ENCODE data around the gene LRRC23.
"Not testable (repeated sequence)": the region's sequence is repeated elsewhere in the genome, so short reads cannot be mapped to it uniquely, and the experiment has no call there.

Gene LRRC23

DNA sequence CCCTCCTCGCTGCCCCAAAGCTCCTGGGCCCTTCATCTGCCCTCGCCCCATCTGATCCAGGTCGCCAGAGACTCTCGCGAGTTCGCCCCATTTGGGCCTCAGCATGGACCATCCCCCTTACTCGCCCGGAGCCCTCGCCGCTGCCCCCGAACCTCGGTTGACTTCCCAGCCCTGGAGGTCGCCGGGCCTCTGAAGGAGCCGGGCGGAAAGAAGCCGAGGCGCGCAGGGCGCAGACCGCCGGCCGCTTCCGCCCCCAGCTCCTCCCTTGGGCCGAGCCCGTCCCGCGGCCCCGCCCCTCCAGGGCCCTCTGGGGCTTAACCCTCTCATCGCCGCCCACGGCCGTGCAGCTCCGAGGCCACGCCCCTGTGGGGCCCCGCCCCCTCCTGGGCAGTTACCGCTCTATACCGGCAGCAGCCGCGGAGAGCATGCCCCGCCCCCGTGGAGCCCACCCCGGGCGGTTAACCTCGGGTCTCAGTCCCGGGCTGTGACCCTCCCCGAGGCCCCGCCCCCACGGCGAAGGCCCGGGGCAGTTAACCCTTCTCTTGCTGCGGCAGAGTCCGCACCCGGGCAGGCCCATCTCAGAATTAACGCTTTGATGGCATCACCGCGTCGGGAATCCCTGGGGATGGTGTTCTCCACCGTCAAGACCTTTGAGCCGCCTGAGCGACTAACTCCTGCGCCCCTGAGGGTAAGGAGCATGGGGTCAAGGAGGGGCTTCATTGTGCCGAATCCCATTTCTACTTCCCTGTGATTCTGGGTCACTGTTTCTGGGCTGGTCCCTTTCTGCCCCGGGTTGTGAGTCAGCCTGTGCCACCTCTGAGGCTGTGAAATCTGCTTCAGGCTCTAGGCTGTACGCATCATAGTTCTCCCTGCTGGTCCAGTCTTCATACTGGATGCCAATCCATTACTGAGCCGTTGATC, 31.3 kb upstream of the LRRC23 start, which contains the start of gene SPSB2:
SPSB2 (minus strand) TSS at position 210 of the 921 bp plus-strand sequence. CDS start 402 bp downstream, outside the sequence.
- peak; percentile 86 for DNase-seq

DNA sequence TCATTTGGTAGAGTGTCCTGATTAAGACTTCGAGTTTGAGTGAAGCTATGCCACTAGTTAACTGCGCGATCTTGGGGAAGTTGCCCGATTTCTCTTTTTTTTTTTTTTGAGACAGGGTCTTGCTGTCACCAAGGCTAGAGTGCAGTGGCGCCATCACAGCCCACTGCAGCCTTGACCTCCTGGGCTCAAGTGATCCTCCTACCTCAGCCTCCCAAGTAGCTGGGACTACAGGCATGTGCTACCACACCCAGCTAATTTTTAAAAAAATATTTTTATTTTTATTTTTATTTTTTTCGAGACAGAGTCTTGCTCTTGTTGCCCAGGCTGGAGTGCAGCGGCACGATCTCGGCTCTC, 30.6 kb upstream of the LRRC23 start:
- not testable (repeated sequence) for DNase-seq

- not testable (repeated sequence) for DNase-seq
Measured at GRCh38 chr12:6879824-6880223, 24.8 kb upstream of the LRRC23 start.

GRCh38 chr12:6883252-6883651, 21.4 kb upstream of the LRRC23 start:
- DNase-seq: no peak

DNA sequence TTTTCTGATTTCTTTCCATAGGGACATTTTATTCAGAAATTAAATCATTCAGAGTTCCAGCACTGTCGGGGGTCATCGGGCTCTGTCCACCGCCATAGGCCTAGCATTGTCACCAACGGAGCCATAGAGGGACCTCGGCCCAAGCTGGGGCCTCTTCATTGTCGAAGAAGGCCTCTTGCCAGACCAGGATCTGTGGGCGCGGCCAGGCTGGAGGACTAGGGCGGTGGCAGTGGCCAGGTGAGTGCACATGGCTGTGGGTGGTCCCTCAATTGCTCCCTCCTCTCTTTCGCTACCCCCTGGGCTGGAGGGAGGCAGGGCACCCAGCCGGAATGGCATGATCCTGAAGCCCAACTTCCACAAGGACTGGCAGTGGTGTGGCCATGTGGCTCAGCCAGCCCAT, 20.9 kb upstream of the LRRC23 start:
- no peak for DNase-seq

GRCh38 chr12:6884539-6884938, 20.1 kb upstream of the LRRC23 start:
- no peak for DNase-seq

DNA sequence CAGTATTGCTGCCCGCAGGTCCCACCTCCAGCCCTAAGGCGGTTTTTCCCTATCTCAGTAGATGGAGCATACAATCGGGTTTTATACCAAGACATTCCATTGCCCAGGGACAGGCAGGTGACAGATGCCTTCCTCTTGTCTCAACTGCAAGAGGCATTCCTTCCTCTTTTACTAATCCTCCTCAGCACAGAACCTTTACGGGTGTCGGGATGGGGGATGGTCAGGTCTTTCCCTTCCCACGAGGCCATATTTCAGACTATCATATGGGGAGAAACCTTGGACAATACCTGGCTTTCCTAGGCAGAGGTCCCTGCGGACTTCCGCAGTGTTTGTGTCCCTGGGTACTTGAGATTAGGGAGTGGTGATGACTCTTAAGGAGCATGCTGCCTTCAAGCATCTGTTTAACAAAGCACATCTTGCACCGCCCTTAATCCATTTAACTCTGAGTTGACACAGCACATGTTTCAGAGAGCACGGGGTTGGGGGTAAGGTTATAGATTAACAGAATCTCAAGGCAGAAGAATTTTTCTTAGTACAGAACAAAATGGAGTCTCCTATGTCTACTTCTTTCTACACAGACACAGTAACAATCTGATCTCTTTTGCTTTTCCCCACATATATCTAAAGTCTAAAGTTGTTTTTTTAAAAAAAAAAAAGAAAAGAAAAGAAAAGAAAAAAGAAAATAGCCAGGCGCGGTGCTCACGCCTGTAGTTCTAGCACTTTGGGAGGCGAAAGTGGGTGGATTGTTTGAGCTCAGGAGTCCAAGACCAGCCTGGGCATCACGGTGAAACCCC, 18.2 kb upstream of the LRRC23 start:
- not testable (repeated sequence) for DNase-seq

GRCh38 chr12:6887460-6887859, 17.2 kb upstream of the LRRC23 start:
- DNase-seq: no peak

DNA sequence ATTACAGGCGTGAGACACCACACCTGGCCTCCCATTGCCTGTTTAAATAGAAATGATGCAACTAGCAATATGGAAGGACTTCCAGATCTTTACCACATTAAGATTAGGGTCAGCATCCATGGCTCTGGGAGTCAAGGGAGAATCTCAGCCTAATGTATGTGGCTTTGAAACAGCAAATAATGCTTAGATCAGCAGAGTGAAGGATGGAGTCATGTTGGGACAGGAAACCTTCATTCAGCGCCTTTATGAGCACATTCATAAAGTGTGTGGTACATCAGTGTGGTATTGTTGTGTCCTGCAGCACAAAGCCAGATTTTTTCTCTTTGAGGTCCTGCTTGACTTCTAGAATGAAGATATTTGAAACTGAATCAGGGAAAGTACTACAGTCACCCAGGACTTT, 16.3 kb upstream of the LRRC23 start:
- DNase-seq: no peak

- not testable (repeated sequence) for DNase-seq
Measured at GRCh38 chr12:6888794-6889193, 15.8 kb upstream of the LRRC23 start.

GRCh38 chr12:6889775-6890573, 14.6 kb upstream of the LRRC23 start:
- not testable (repeated sequence) for DNase-seq

DNA sequence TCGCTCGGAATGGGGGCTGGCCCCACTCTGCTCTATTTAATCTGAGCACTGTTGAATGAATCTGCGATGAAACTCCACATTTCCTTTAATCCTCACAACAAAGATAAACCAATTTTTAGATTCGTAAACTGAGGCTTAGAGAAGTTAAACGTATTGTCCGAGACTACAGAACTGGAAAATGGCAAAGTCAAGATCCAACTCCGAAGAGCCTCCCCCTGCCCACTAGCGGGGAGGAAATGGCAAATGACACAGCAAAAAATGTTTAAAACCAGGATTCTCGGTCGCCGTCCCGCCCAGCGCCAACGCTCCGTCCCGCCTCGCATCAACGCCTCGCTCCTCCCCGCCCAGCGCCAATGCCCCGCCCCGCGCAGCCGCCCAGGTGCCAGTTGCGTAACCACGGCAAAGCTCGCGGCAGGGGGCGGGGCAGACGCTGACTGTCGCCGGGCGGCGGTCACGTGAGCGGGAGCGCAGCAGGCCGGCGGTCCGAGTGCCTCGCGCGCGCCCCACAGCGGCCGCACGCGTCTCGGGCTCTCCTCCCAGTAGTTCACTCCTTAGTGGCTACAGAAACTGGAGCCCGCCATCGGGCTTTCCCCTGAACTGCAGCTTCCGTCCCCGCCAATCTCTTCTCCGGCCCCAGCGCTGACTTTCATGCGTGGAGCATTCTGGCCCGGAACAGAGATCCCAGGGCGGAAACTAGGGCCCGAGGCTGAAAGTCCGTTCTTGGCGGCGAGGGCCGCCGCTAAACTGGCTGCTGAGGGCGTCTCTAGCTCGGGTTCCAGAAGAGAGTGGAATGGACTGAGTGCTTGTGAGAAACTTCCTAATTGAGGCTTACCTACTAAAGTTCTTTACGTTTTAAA, 13.6 kb upstream of the LRRC23 start:
- peak; percentile 94 for DNase-seq

DNA sequence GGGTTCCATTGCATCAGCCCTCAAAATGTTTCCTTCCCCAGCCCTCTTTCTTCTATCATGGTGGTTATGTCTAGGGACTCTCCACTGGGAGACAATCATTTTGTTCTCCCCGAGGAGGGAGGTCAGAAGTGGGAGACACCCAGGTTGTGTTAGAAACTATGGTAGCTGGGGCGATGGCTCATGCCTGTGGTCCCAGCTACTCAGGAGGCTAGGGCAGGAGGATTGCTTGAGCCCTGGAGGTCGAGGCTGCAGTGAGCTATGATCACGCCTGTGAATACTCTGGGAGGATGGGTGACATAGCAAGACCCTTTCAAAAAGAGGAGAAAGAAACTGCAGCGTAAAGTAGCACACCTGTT, 13.0 kb upstream of the LRRC23 start:
- no peak for DNase-seq

- not testable (repeated sequence) for DNase-seq
Measured at GRCh38 chr12:6892683-6893082, 11.9 kb upstream of the LRRC23 start.

DNA sequence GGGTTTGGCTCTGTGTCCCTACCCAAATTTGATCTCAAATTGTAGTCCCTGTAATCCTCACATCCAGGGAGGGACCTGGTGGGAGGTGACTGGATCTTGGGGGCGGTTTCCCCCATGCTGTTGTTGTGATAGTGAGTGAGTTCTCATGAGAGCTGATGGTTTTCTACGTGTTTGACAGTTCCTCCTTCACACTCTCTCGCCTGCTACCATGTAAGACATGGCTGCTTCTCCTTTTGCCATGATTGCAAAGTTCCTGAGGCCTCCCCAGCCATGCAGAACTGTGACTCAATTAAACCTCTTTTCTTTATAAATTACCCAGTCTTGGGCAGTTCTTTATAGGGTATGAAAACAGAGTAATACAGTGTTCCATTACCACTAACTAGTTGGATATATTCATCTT, 10.3 kb upstream of the LRRC23 start:
- DNase-seq: no peak

GRCh38 chr12:6896846-6897435, 7.7 kb upstream of the LRRC23 start:
- no peak for DNase-seq

DNA sequence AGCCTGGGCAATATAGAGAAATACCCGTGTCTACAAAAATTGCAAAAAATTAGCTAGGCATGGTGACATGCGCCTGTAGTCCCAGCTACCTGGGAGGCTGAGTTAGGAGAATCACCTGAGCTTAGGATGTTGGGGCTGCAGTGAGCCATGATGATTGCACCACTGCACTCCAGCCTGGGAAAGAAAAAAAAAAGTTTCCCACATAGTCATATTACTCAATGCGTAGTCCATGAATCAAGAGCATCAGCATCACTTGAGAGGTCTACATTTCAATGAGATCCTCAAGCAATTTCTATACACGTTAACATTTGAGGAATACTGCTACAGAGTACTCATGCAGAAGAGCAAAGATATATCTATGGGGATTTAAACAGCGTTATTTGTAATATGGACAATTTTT, 5.2 kb upstream of the LRRC23 start:
- no peak for DNase-seq

DNA sequence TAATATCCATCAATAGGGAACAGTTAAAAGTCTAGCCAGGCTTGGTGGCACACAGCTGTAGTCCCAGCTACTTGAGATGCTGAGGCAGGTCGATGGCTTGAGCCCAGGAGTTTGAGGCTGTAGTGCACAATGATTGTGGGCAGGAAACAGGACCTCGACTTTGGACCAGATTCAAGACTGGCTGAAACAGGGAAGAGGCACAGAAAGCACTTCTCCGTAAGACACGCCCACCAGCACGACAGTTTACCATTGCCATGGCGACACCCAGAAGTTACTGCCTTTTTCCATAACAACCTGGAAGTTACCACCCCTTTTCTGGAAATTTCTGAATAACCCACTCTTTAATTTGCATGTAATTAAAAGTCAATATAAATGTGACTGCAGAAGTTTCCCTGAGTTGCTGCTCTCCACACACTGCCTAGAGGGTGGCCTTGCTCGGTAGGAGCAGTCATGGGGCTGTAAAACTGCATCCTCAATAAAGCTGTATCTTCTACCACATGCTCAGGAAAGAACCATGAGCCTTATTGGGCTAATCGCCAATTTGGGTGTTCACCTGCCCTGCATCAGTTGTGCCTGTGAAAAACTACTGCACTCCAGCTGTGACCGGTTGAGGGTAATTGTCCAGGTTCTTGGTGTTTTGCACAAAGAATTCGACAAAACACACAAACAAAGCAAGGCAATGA, 4.6 kb upstream of the LRRC23 start:
- peak; percentile 68 for DNase-seq

- no peak for DNase-seq
Measured at GRCh38 chr12:6902448-6902847, 2.2 kb upstream of the LRRC23 start.

- DNase-seq: no peak
Measured at GRCh38 chr12:6903722-6904121, 900 bp upstream of the LRRC23 start.

GRCh38 chr12:6905414-6906040, 905 bp downstream of the LRRC23 start:
- DNase-seq: no peak
